NCI-H1930 (cell line): ENCODE results near the gene TRIM63.
"Not testable (repeated sequence)": the region's sequence is repeated elsewhere in the genome, so short reads cannot be mapped to it uniquely, and the experiment has no call there.

Experiments
- DNase-seq, 2 experiments: peaks; one replicate each; lab custom pipeline; 2025; lab: John Stamatoyannopoulos, UW

The TRIM63 gene

GRCh38 chr1:26067432-26067911, at the start of gene TRIM63:
Gene TRIM63 (minus strand): TSS chr1:26067630. CDS start chr1:26067494, 136 bp downstream.
- DNase-seq = no peak

- DNase-seq = no peak
These were observed 46.9 kb upstream of the TRIM63 start for GRCh38 chr1:26114165-26114927.

- no peak for DNase-seq
These were observed 45.0 kb upstream of the TRIM63 start for GRCh38 chr1:26112407-26112775.

- DNase-seq = peak; percentile 85 to 96
These were observed 44.3 kb upstream of the TRIM63 start, which contains the start of gene PDIK1L for GRCh38 chr1:26111530-26112406. Gene PDIK1L (plus strand): TSS chr1:26111824. CDS start chr1:26114309, 2,485 bp downstream.

- DNase-seq = peak; percentile 66 to 75
These were observed 43.5 kb upstream of the TRIM63 start for GRCh38 chr1:26110731-26111529.

GRCh38 chr1:26109229-26110164, 42.1 kb upstream of the TRIM63 start:
- DNase-seq = no peak

GRCh38 chr1:26105226-26105548, 37.8 kb upstream of the TRIM63 start:
- DNase-seq = not testable (repeated sequence)

- DNase-seq = no peak
These were observed 35.1 kb upstream of the TRIM63 start for GRCh38 chr1:26102526-26102925.

- no peak for DNase-seq
These were observed 34.7 kb upstream of the TRIM63 start for GRCh38 chr1:26102119-26102518.

GRCh38 chr1:26100204-26100603, 32.8 kb upstream of the TRIM63 start:
- DNase-seq = not testable (repeated sequence)

GRCh38 chr1:26099780-26100179, 32.4 kb upstream of the TRIM63 start:
- DNase-seq = no peak

GRCh38 chr1:26098602-26099001, 31.2 kb upstream of the TRIM63 start:
- DNase-seq = no peak

- no peak for DNase-seq
These were observed 30.3 kb upstream of the TRIM63 start for GRCh38 chr1:26097696-26098095.

- no peak for DNase-seq
These were observed 29.0 kb upstream of the TRIM63 start for GRCh38 chr1:26096471-26096870.

- DNase-seq = no peak
These were observed 27.4 kb upstream of the TRIM63 start for GRCh38 chr1:26094677-26095383.

- no peak for DNase-seq
These were observed 26.7 kb upstream of the TRIM63 start for GRCh38 chr1:26094076-26094669.

- DNase-seq = not testable (repeated sequence)
These were observed 26.1 kb upstream of the TRIM63 start for GRCh38 chr1:26093569-26093968.

- no peak for DNase-seq
These were observed 25.0 kb upstream of the TRIM63 start for GRCh38 chr1:26092422-26092821.

GRCh38 chr1:26090893-26091292, 23.5 kb upstream of the TRIM63 start:
- no peak for DNase-seq

GRCh38 chr1:26089125-26089524, 21.7 kb upstream of the TRIM63 start:
- DNase-seq = no peak
